Suppressor macrophage treated with lipopolysaccharide for 4 hours (primary cell): Measurements from ENCODE around the gene DOCK2.

Experiments
- DNase-seq: peaks from one replicate; pipeline ENCODE4 v3.0.0-alpha.2; 2020

DOCK2 gene

GRCh38 chr5:169999621-170000020, 362.5 kb downstream of the DOCK2 start:
- DNase-seq: no peak

GRCh38 chr5:170000155-170000554, 363.1 kb downstream of the DOCK2 start:
- DNase-seq: no peak

DNA sequence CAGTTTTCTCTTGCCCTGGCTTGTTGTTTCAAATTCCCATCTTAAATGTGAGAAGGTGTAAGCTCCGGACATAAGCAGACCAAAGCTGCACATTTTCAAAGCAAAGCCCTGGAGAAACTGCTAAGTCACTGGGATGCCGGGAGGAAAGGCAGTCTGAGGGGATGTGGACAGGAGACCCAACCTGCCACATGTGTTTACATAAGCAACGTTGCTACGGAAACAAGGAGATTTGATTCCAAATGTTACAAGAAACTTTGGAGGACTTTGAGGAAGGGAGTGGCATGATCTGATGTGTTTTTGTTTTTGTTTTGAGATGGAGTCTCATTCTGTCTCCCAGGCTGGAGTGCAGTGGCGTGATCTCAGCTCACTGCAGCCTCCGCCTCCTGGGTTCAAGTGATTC, 368.9 kb downstream of the DOCK2 start:
- DNase-seq: no peak

DNA sequence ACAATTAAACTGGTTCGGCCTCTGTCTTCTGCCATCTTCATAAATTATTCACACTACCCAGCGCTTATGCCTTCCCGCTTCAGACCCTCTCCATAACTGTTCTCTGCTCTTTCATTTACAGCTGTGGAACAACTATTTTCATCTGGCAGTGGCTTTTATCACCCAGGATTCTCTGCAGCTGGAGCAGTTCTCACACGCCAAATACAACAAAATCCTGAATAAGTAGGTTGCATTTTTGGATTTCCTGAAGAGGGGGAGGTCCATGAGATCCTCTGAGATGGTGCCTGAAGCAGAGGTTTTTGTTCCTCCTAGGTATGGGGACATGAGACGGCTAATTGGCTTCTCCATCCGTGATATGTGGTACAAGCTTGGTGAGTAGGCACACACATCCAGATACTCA, 371.3 kb downstream of the DOCK2 start:
- no peak for DNase-seq

- no peak for DNase-seq
These were observed 373.5 kb downstream of the DOCK2 start for GRCh38 chr5:170010595-170010994.

- DNase-seq: no peak
These were observed 374.7 kb downstream of the DOCK2 start for GRCh38 chr5:170011751-170012150.

DNA sequence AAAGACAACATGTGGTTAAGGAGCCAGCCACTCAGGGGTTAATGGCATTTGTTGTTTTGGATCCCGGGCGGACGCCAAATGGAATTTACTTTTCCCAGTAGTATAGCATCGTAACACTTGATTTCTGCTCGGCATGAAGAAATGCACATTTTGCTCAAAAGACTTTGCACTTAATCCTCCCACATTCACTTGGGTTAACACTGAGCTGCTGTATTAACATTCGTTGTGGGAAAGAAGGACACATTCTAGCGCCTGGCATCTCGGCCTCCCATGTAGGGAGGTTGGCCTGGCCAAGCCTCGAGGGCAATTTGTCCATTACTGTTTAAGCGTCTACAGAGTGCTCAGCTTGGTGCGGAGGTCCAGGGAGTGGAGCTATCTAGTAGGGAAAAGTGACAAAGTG, 375.5 kb downstream of the DOCK2 start:
- DNase-seq: no peak

- no peak for DNase-seq
These were observed 383.3 kb downstream of the DOCK2 start for GRCh38 chr5:170020423-170020822.

DNA sequence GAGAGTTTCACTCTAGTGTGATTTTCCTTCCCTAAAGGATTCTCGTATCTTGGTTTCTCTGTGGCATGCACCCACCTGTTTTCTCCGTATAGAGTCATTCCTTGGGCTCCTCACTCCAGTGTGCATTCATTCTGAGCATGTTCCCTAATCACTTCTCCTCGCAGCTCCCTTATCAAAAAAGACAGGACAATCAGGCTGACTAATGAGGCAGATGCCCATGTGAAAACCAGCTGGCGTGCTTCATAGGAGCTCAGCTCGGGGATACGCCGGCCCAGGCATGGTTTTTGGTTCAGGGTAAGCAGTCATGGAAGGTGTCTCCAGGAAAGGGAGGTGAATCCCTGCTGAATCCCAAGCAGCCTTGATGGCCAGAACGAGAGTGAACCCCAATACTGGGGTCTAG, 384.4 kb downstream of the DOCK2 start:
- no peak for DNase-seq

DNA sequence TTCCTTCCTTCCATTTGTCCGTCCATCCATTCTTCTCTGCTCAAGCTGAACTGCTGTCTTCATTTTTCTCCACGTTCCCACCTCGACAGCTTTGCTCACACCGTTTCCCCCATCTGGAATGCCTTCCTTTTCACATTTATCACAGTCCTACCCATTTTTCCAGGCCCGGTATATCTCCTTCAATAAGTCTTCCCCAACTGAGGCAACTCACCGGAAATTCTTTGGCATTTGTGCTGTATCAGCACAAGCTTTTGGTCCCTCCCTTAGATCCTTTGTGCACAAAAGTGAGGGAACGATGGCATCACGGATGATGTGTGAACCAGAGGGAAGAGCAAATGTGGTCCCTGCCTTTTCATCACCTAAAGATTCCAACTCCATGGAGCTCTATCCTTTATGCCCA, 388.8 kb downstream of the DOCK2 start:
- DNase-seq: no peak

- DNase-seq: no peak
These were observed 391.0 kb downstream of the DOCK2 start for GRCh38 chr5:170028124-170028523.

GRCh38 chr5:170034231-170034630, 397.2 kb downstream of the DOCK2 start:
- no peak for DNase-seq

GRCh38 chr5:170038241-170038640, 401.2 kb downstream of the DOCK2 start:
- DNase-seq: no peak

GRCh38 chr5:170039830-170040229, 402.8 kb downstream of the DOCK2 start:
- no peak for DNase-seq

DNA sequence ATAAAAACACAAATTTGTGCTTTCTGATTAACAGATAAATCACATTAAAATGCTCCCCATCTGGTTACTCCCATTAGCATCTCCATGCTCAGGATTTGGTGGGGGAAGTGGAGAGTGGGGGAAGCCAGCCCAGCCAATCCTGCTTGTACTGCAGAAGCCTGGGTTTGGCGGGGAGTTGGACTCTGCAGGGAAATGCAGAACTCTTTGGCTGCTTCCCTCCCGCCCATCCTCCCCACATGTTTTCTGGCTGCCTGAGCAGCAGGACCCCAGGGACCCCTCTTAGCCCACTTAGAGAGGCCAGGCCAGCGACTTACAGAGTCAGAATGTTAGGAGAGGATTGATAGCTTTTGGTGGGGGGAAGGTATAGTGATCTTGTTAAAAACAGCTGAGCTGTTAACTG, 409.2 kb downstream of the DOCK2 start:
- DNase-seq: no peak

- DNase-seq: no peak
These were observed 412.6 kb downstream of the DOCK2 start for GRCh38 chr5:170049713-170050112.

- no peak for DNase-seq
These were observed 416.8 kb downstream of the DOCK2 start for GRCh38 chr5:170053896-170054295.

- no peak for DNase-seq
These were observed 418.5 kb downstream of the DOCK2 start for GRCh38 chr5:170055606-170056005.

DNA sequence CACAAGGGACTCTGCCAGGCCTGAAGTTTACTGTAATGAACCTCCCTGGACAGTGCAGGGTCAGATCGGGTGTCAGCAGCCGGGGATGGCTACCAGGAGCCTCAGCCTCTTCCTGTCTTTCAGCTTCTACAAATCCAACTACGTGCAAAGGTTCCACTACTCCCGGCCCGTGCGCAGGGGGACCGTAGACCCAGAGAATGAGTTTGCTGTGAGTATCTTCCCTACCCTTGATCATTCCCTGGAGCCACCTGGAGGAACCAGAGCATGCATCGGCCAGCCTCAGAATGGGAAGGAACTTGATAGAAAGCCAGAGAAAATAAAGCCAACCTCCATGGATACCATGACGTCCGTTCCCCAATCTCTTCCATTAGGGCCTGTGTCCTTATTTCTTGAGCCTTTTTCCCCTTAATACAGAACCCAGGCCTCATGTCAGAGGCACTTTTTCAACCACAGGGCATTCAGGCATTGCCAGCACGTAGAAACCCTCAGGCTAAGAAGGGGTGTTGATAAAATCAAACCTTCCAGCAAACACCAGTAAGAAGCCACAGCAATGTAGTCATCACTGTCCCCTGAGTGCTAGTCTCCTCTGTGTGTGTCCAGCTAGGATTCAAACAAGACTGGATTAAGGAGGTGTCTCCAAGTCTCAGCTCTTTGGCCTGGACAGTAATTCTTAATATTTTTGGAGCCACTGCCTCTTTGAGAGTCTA, 419.6 kb downstream of the DOCK2 start:
- DNase-seq: no peak

DNA sequence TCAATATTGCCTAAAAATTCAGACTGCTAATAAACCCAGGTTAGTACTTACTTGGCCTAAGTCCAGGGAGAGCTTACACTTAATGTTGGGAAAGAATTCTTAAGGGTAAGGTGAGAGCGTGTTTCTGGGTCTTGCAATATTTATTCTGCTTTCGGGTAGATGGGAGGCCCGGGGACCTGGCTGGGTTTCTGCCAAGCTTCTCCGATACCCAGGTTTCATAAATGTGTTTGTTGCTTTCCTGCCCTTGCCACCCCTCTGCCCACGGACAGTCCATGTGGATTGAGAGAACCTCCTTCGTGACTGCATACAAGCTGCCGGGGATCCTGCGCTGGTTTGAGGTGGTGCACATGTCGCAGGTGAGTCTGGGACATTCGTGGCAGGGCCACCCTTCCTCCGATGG, 420.2 kb downstream of the DOCK2 start:
- DNase-seq: no peak

- no peak for DNase-seq
These were observed 422.1 kb downstream of the DOCK2 start for GRCh38 chr5:170059221-170059620.

- DNase-seq: no peak
These were observed 430.1 kb downstream of the DOCK2 start for GRCh38 chr5:170067152-170067551.

DNA sequence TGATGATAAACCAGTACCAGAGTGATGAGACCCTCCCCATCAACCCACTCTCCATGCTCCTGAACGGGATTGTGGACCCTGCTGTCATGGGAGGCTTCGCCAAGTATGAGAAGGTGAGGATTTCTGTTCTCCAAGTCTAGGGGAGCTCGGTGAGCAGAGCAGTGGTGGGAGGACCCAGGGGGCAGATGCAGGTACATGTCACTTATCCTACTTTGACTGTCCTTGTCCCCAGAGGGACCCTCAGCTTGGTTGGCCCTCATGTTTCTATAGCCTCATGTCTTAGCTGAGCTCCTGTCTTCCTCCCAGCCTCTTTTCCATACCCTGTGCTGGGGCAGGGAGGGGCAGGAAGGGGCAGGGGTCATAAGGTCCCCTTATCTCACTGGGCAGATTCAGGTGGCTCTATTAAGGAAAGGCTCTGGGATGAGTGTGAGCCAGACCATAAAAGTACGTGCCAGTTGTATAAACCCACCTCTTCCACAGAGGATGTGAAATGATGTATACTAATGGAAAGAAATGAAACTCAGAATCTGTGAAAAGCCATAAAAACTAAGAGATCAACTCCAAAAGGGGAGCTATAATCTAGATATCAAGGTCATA, 430.6 kb downstream of the DOCK2 start:
- no peak for DNase-seq

DNA sequence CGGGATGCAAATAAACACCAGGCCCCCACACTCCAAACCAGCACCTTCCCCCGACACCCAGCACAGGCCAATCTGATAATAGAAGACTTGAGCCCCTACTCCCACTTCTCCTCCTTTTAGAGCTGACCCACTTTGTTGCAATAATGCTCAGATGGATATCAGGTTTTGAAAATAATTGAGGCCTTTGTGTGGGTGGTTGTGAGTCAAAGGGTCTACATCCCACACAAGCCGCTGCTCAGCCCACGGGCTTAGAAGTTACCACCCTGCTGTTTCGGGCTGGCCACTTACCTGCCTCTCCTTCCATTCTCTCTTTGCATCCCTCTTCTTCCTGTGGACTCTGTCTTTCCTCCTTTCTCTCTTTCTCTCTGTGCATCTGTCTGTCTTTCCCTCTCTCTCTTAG, 432.4 kb downstream of the DOCK2 start:
- no peak for DNase-seq
